Measurements from ENCODE around the gene PHTF2.

The PHTF2 gene

GRCh38 chr7:77887567-77887966 is 89.0 kb downstream of the PHTF2 start:
- no peaks in the 10 kb centered on the region for H3K36me3 ChIP-seq (ENCODE audit: insufficient read depth, low read length)
- no peaks in the 10 kb centered on the region for H3K27me3 ChIP-seq (ENCODE audit: insufficient read depth, low read length, poor library complexity)
- no peak overlapping the region for H2AFZ ChIP-seq (ENCODE audit: low read depth, low read length)
- H4K20me1 ChIP-seq (ENCODE audit: insufficient read depth, low read length) = peaks cover 16% of the 10 kb centered on the region; the same call in 1 of the 2 replicates
- H3K79me2 ChIP-seq (ENCODE audit: insufficient read depth, low read length) = peaks cover 55% of the 10 kb centered on the region
- no peak overlapping the region for H3K4me2 ChIP-seq (ENCODE audit: insufficient read depth, low read length)
- H3K9ac ChIP-seq (ENCODE audit: low read depth, low read length) = no peak overlapping the region
- ATAC-seq (ENCODE audit: insufficient read depth, low read depth) (no peak), DNase-seq (no peak)
- H3K9me3 ChIP-seq (ENCODE audit: insufficient read depth, low read length, severe bottlenecking) = no peaks in the 10 kb centered on the region
- TF ChIP-seq EZH2 (IDR thresholded peaks at IDR 0.05; ENCODE audit: borderline replicate concordance, low read depth, low read length, severe bottlenecking) (no peak), CTCF (IDR thresholded peaks at IDR 0.05; ENCODE audit: borderline replicate concordance, extremely low read depth, low read length, poor library complexity, severe bottlenecking) (no peak)
- no peaks in the 10 kb centered on the region for H3K4me1 ChIP-seq (ENCODE audit: insufficient read depth, low read length)
- H3K27ac ChIP-seq (ENCODE audit: low read length) = no peak overlapping the region
- no peak overlapping the region for H3K4me3 ChIP-seq (ENCODE audit: low read depth in 1 of 2, low read length in 2 of 2)

GRCh38 chr7:77888998-77889397 is 90.4 kb downstream of the PHTF2 start:
- no peak overlapping the region for H3K27ac ChIP-seq (ENCODE audit: low read length)
- H3K9ac ChIP-seq (ENCODE audit: low read depth, low read length) = no peak overlapping the region
- DNase-seq (no peak), ATAC-seq (ENCODE audit: insufficient read depth, low read depth) (no peak)
- H3K36me3 ChIP-seq (ENCODE audit: insufficient read depth, low read length) = no peaks in the 10 kb centered on the region
- H3K4me1 ChIP-seq (ENCODE audit: insufficient read depth, low read length) = no peaks in the 10 kb centered on the region
- no peak overlapping the region for H3K4me2 ChIP-seq (ENCODE audit: insufficient read depth, low read length)
- no peak overlapping the region for H2AFZ ChIP-seq (ENCODE audit: low read depth, low read length)
- H3K27me3 ChIP-seq (ENCODE audit: insufficient read depth, low read length, poor library complexity) = no peaks in the 10 kb centered on the region
- TF ChIP-seq EZH2 (IDR thresholded peaks at IDR 0.05; ENCODE audit: borderline replicate concordance, low read depth, low read length, severe bottlenecking) = no peak
- TF ChIP-seq CTCF (IDR thresholded peaks at IDR 0.05; ENCODE audit: borderline replicate concordance, extremely low read depth, low read length, poor library complexity, severe bottlenecking) = no peak
- H3K4me3 ChIP-seq (ENCODE audit: low read depth in 1 of 2, low read length in 2 of 2) = no peak overlapping the region
- peaks cover 16% of the 10 kb centered on the region; the same call in 1 of the 2 replicates for H4K20me1 ChIP-seq (ENCODE audit: insufficient read depth, low read length)
- peaks cover 44% of the 10 kb centered on the region for H3K79me2 ChIP-seq (ENCODE audit: insufficient read depth, low read length)
- no peaks in the 10 kb centered on the region for H3K9me3 ChIP-seq (ENCODE audit: insufficient read depth, low read length, severe bottlenecking)

- Histone ChIP-seq H3K9ac (ENCODE audit: low read depth, low read length) (no peak overlapping the region), H3K27me3 (ENCODE audit: insufficient read depth, low read length, poor library complexity) (no peaks in the 10 kb centered on the region)
Measured at GRCh38 chr7:77893813-77894212, 95.2 kb downstream of the PHTF2 start.

More at GRCh38 chr7:77893813-77894212, 95.2 kb downstream of the PHTF2 start:
- Histone ChIP-seq H4K20me1 (ENCODE audit: insufficient read depth, low read length) (peaks cover 5% of the 10 kb centered on the region; the same call in 1 of the 2 replicates), H3K27ac (ENCODE audit: low read length) (no peak overlapping the region), H3K4me2 (ENCODE audit: insufficient read depth, low read length) (no peak overlapping the region), H2AFZ (ENCODE audit: low read depth, low read length) (no peak overlapping the region), H3K9me3 (ENCODE audit: insufficient read depth, low read length, severe bottlenecking) (no peaks in the 10 kb centered on the region), H3K79me2 (ENCODE audit: insufficient read depth, low read length) (peaks cover 12% of the 10 kb centered on the region), H3K4me3 (ENCODE audit: low read depth in 1 of 2, low read length in 2 of 2) (no peak overlapping the region), H3K36me3 (ENCODE audit: insufficient read depth, low read length) (no peaks in the 10 kb centered on the region), H3K4me1 (ENCODE audit: insufficient read depth, low read length) (no peaks in the 10 kb centered on the region)
- TF ChIP-seq CTCF (IDR thresholded peaks at IDR 0.05; ENCODE audit: borderline replicate concordance, extremely low read depth, low read length, poor library complexity, severe bottlenecking) (no peak), EZH2 (IDR thresholded peaks at IDR 0.05; ENCODE audit: borderline replicate concordance, low read depth, low read length, severe bottlenecking) (no peak)
- DNase-seq = no peak
- ATAC-seq (ENCODE audit: insufficient read depth, low read depth) = no peak

Data from DND-41 (cell line).